Adipose tissue (tissue), 3 donors: ENCODE measurements around the gene PLB1. TPM values are rescaled to one million over a fixed set of nuclear protein-coding genes. Genes with fewer than 3 reads are reported as not detected.

Experiments
- H3K27ac ChIP-seq: one replicate; pipeline ENCODE4 v1.5.1; 2013; ENCODE audit warnings: low read depth, low read length
- WGBS, 3 donors: extraction: QIAGEN DNeasy Blood & Tissue Kit; methylation state at CpG; one replicate each; pipeline ENCODE4 v1.1.7; 2013; 5-methylcytosine and 5-hydroxymethylcytosine counted together
- polyA plus RNA-seq, 3 donors: library from polyadenylated mRNA; stranded (reverse); fragments of 200-250 nt; gene quantifications; one replicate each; pipeline ENCODE4 v1.2.3, GENCODE V29; 2013
- donor health status: healthy with polysubstance abuse.
- donor health status: Bipolar disorder and iron deficiency.
- donor health status: healthy.

Gene PLB1, protein sequence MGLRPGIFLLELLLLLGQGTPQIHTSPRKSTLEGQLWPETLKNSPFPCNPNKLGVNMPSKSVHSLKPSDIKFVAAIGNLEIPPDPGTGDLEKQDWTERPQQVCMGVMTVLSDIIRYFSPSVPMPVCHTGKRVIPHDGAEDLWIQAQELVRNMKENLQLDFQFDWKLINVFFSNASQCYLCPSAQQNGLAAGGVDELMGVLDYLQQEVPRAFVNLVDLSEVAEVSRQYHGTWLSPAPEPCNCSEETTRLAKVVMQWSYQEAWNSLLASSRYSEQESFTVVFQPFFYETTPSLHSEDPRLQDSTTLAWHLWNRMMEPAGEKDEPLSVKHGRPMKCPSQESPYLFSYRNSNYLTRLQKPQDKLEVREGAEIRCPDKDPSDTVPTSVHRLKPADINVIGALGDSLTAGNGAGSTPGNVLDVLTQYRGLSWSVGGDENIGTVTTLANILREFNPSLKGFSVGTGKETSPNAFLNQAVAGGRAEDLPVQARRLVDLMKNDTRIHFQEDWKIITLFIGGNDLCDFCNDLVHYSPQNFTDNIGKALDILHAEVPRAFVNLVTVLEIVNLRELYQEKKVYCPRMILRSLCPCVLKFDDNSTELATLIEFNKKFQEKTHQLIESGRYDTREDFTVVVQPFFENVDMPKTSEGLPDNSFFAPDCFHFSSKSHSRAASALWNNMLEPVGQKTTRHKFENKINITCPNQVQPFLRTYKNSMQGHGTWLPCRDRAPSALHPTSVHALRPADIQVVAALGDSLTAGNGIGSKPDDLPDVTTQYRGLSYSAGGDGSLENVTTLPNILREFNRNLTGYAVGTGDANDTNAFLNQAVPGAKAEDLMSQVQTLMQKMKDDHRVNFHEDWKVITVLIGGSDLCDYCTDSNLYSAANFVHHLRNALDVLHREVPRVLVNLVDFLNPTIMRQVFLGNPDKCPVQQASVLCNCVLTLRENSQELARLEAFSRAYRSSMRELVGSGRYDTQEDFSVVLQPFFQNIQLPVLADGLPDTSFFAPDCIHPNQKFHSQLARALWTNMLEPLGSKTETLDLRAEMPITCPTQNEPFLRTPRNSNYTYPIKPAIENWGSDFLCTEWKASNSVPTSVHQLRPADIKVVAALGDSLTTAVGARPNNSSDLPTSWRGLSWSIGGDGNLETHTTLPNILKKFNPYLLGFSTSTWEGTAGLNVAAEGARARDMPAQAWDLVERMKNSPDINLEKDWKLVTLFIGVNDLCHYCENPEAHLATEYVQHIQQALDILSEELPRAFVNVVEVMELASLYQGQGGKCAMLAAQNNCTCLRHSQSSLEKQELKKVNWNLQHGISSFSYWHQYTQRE (N-terminal part only)
- polyA plus RNA-seq = 10 to 100 TPM in 1 of 3 donors, 1 to 10 TPM in 1, under 1 TPM in 1; 0.61 to 16.9 (median 3.6) TPM

DNA sequence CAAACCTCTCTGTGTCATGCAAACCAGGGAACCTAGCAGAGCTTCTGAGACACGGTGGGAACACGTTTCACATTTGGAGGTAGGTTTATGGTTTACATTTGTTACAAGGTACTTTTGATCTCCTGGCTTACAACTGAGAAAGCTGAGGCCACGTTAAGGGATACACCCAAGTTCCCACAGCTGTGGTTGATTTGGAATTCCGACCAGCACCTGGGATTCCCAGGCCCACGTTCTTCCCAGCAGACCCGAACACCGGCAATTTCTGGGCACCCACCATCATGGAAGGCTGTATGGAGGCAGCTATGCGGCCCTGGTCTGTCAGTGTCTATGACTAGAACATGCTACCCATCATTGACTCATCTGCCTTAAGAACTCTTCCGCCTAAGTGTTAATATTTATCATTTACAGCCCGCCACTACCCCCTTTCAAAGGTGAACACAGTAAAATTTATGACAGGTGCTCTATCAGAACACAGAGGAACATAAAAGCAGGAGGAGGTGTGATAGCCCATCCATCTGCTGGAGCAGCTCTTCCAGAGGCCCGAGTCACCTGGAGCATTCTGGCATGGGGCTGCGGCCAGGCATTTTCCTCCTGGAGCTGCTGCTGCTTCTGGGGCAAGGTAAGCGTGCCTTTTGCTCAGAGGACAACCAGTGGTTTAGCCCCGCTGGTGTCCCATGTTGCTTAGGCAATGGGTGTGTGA lies at the start of gene PLB1:
Gene PLB1 (plus strand): TSS at position 510 of the 700 bp plus-strand sequence. CDS start 55 bp downstream, at position 565.
- H3K27ac ChIP-seq = no peak within 1 kb of the TSS
- 79 to 85% (median 83%) methylated on average over 14 of the region's 14 CpGs for WGBS, 3 donors

DNA sequence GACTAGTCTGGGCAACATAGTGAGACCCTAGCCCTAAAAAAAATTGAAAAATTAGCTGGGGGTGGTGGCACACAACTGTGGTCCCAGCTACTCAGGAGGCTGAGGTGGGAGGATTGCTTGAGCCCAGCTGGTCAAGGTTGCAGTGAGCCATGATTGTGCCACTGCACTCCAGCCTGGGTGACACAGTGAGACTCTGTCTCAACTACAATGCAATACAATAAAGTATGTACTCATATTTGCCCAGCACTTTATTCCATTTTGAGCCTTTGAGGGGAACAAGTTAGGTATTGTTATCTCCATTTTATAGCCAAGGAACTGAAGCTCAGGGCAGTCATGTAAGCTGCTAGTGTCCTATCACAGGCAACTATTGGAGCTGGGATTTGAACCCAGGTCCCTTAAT lies 49.3 kb upstream of the PLB1 start:
- H3K27ac ChIP-seq = no peak overlapping the region

- H3K27ac ChIP-seq = no peak overlapping the region
- 66 to 84% (median 67%) methylated on average over 3 of the region's 3 CpGs for WGBS, 3 donors
These were observed 48.8 kb upstream of the PLB1 start for GRCh38 chr2:28447086-28447485.

GRCh38 chr2:28447943-28448792 lies 47.7 kb upstream of the PLB1 start:
- no peak overlapping the region for H3K27ac ChIP-seq
- 35 to 82% (median 42%) methylated on average over 8 of the region's 8 CpGs for WGBS, 3 donors

GRCh38 chr2:28448793-28449100 lies 47.1 kb upstream of the PLB1 start:
- no peak overlapping the region for H3K27ac ChIP-seq
- WGBS, 3 donors = 88 to 98% (median 94%) methylated on average over 3 of the region's 3 CpGs

DNA sequence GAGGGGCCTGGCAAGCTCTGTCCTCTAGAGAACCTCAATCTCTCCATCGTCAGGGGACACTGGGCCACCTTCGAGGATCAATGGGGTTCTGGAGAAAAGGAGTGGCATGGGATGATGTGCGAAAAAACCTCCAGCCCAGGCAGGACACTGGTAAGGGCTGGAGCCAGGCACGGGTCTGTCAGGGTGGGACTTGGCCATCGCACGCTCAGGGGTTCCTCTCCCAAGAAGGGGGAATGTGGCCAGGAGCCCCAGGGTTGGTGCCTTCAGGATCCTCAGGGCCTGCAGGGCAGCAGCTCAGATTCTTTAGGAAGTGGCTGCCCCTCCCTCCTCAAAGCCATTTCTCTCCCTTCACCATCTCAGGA lies 46.8 kb upstream of the PLB1 start:
- WGBS, 3 donors = 86 to 98% (median 91%) methylated on average over 6 of the region's 6 CpGs
- H3K27ac ChIP-seq = no peak overlapping the region

GRCh38 chr2:28449488-28450395 lies 46.1 kb upstream of the PLB1 start:
- 35 to 62% (median 37%) methylated on average over 17 of the region's 17 CpGs for WGBS, 3 donors
- H3K27ac ChIP-seq = no peak overlapping the region

GRCh38 chr2:28450901-28451565 lies 44.8 kb upstream of the PLB1 start:
- no peak overlapping the region for H3K27ac ChIP-seq
- 79 to 93% (median 90%) methylated on average over 15 of the region's 15 CpGs for WGBS, 3 donors

DNA sequence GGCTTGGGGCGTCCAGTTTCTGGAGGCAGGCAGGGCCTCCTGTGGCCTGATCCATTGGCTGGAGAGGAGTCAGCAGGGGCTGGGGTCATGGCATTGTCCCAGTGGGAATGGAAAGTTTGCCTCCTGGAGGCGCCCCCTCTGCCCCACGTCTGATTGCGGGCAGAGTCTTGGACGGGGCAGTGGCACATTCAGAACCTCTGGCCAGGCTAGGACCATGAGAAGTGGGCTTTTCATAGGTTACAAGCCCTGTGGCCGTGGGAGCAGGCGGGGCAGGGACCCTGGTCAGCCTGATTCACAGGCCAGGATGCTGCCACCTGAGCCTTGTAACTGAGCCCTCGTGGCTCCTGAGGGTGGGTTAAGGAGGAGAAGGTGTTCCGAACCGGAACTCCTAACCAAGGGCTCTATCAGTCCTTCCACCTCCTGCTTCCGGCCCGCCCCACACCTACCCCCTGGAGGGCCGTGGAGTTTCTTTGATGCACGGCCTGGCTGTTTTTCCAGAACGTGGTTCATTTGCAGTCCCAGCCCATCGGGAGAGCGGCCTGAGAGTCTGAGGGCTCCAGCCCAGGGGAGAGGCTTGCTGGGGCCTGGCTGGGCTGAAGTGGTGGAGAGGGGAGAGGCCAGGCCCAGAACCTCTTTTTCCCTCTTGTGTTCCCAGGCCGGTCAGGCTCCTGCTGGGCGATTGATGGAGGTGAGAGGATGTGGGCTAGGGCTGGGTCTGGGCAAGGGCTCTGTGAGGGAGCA lies 43.9 kb upstream of the PLB1 start:
- no peak overlapping the region for H3K27ac ChIP-seq
- WGBS, 3 donors = 83 to 93% (median 89%) methylated on average over 17 to 19 of the region's 19 CpGs

GRCh38 chr2:28452534-28453081 lies 43.3 kb upstream of the PLB1 start:
- 36 to 52% (median 46%) methylated on average over 7 of the region's 7 CpGs for WGBS, 3 donors
- H3K27ac ChIP-seq = no peak overlapping the region

DNA sequence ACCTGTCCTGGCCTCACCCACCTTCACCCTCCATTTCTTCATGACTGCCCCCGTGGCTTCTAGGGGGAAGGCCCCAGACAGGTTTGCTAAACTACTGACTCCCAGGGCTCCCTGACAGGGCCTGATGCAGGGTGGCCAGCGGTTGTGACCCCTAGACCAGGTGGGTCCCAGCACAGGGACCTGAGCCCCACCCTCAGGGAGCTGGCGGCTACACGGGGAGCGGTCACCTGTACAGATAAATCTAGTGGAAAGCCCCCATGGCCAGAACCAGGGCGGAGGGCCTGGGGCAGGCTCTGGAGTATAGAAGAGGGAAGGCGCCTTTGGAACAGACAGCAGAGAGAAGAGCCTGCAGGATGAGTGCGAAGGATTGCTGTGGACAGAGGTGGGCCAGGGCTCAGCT lies 42.5 kb upstream of the PLB1 start:
- WGBS, 3 donors = 87 to 96% (median 95%) methylated on average over 8 of the region's 8 CpGs
- H3K27ac ChIP-seq = no peak overlapping the region

GRCh38 chr2:28454016-28454930 lies 41.6 kb upstream of the PLB1 start:
- WGBS, 3 donors = 88 to 93% (median 88%) methylated on average over 14 of the region's 14 CpGs

GRCh38 chr2:28457237-28457636 lies 38.6 kb upstream of the PLB1 start:
- WGBS, 3 donors = 88 to 92% (median 91%) methylated on average over 10 of the region's 10 CpGs
- no peak overlapping the region for H3K27ac ChIP-seq

More at GRCh38 chr2:28454016-28454930, 41.6 kb upstream of the PLB1 start:
- H3K27ac ChIP-seq = no peak overlapping the region

- 35 to 72% (median 62%) methylated on average over 2 of the region's 2 CpGs for WGBS, 3 donors
These were observed 34.8 kb upstream of the PLB1 start for GRCh38 chr2:28461056-28461455.

More at GRCh38 chr2:28461056-28461455, 34.8 kb upstream of the PLB1 start:
- H3K27ac ChIP-seq = no peak overlapping the region
